Activated T-helper 1 cell treated with Interleukin-2 at 50 U/mL for 16 hours (primary cell): Measurements from ENCODE around the gene WDR88.
"Not testable (repeated sequence)": the region's sequence is repeated elsewhere in the genome, so short reads cannot be mapped to it uniquely, and the experiment has no call there.

ENCODE experiments used
- DNase-seq: peaks from one replicate; pipeline ENCODE4 v3.0.0-alpha.2; 2020; ENCODE audit warnings: low read depth

The WDR88 gene

GRCh38 chr19:33171222-33171795 lies 39.4 kb downstream of the WDR88 start:
- DNase-seq, result no peak

- DNase-seq, result no peak
These were observed 40.0 kb downstream of the WDR88 start for GRCh38 chr19:33171916-33172359.

GRCh38 chr19:33174186-33174585 lies 42.3 kb downstream of the WDR88 start:
- DNase-seq, result no peak

- no peak for DNase-seq
These were observed 43.4 kb downstream of the WDR88 start for GRCh38 chr19:33175156-33175782.

- peak; percentile 11 for DNase-seq
These were observed 44.2 kb downstream of the WDR88 start for GRCh38 chr19:33175886-33176669.

GRCh38 chr19:33176670-33177416 lies 44.9 kb downstream of the WDR88 start:
- DNase-seq, result peak; percentile 93

GRCh38 chr19:33177417-33177979 lies 45.6 kb downstream of the WDR88 start:
- peak; percentile 72 for DNase-seq

- DNase-seq, result no peak
These were observed 54.7 kb downstream of the WDR88 start for GRCh38 chr19:33186431-33187182.

GRCh38 chr19:33187183-33187540 lies 55.2 kb downstream of the WDR88 start:
- no peak for DNase-seq

- DNase-seq, result no peak
These were observed 57.5 kb downstream of the WDR88 start for GRCh38 chr19:33189453-33189852.

GRCh38 chr19:33191092-33191491 lies 59.2 kb downstream of the WDR88 start:
- not testable (repeated sequence) for DNase-seq

GRCh38 chr19:33191501-33191900 lies 59.6 kb downstream of the WDR88 start:
- DNase-seq, result no peak

- DNase-seq, result no peak
These were observed 60.1 kb downstream of the WDR88 start for GRCh38 chr19:33192010-33192409.

- DNase-seq, result no peak
These were observed 61.5 kb downstream of the WDR88 start for GRCh38 chr19:33193269-33193864.

GRCh38 chr19:33193865-33194362 lies 62.0 kb downstream of the WDR88 start, which contains the start of gene LRP3:
Gene LRP3, plus strand, starts transcription at chr19:33194330. Its CDS starts 456 bp downstream, at chr19:33194786.
- no peak for DNase-seq

- no peak for DNase-seq
These were observed 62.6 kb downstream of the WDR88 start for GRCh38 chr19:33194532-33194885.

- no peak for DNase-seq
These were observed 63.2 kb downstream of the WDR88 start for GRCh38 chr19:33194886-33195644.

- no peak for DNase-seq
These were observed 63.9 kb downstream of the WDR88 start for GRCh38 chr19:33195645-33196347.

GRCh38 chr19:33196446-33197193 lies 64.7 kb downstream of the WDR88 start:
- no peak for DNase-seq
